C4-2B (cell line): ENCODE data around the gene CDC20B.

Experiments used
- ZFX ChIP-seq: fragments of 450-650 bp; IDR thresholded peaks from 2 replicates; pipeline ENCODE4 v1.6.1; 2017
- TF ChIP-seq, protein P1 (sequence below): fragments of 450-650 bp; conservative IDR thresholded peaks from 2 replicates; pipeline ENCODE4 v1.5.1; 2017; ENCODE audit warnings: mild to moderate bottlenecking

DNA sequence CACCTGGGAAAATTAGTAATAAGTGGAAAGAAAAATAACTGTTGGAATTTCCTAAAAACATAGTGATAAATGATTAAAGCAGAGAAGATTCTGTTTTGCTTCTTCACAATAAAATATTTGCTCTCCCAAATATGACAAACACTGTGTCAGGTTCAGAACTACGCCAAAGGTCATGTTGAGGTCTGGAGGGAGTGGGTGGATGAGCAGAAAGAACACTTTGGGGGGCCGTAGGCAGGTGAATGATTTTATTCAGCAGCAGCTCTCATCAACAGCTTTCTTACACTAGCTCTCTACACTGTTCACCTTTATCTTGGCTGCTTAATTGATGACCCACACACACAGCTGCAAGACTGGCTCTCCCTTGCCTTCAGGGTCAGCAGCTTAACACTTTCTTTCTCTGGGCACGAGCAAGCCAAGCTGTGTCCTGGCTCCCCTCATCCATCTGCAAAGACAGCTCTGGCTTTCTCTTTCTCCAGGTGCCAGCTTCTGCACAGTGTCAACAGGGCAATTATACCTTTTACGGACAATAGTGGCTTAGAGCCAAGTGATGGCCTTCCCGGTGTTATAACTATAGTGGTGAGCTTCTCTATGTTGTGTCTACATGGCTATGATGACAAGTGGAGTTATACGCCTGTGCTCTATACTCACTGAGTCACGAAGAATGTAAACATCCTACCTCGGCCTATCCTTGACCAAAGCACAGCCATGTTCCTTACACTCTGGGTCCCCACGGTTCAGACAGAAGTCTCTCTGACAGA is 31.9 kb downstream of the CDC20B start:
- TF ChIP-seq, protein P1, sequence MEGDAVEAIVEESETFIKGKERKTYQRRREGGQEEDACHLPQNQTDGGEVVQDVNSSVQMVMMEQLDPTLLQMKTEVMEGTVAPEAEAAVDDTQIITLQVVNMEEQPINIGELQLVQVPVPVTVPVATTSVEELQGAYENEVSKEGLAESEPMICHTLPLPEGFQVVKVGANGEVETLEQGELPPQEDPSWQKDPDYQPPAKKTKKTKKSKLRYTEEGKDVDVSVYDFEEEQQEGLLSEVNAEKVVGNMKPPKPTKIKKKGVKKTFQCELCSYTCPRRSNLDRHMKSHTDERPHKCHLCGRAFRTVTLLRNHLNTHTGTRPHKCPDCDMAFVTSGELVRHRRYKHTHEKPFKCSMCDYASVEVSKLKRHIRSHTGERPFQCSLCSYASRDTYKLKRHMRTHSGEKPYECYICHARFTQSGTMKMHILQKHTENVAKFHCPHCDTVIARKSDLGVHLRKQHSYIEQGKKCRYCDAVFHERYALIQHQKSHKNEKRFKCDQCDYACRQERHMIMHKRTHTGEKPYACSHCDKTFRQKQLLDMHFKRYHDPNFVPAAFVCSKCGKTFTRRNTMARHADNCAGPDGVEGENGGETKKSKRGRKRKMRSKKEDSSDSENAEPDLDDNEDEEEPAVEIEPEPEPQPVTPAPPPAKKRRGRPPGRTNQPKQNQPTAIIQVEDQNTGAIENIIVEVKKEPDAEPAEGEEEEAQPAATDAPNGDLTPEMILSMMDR, result no peak
- TF ChIP-seq ZFX, result no peak
